Astrocyte (in vitro differentiated cells and primary cell): Measurements from ENCODE around the gene FBLN1. TPM values are rescaled to one million over a fixed set of nuclear protein-coding genes. Genes with fewer than 3 reads are reported as not detected.

ENCODE experiments used
- DNase-seq: peaks from one replicate; pipeline ENCODE4 v3.0.0-alpha.2; 2010; ENCODE audit warnings: low read depth
- FAIRE-seq: peaks from 2 replicates; lab custom pipeline; 2011; peaks lifted over from hg19 to GRCh38; lab: Jason Lieb, UNC
- H2AFZ ChIP-seq: 2 replicates; pipeline ENCODE4 v1.6.0; 2012; ENCODE audit warnings: low read depth, low read length, inconsistent platforms
- H3K27ac ChIP-seq: 2 replicates; pipeline ENCODE4 v1.5.1; 2011; ENCODE audit warnings: low read depth, low read length, inconsistent platforms
- H3K27me3 ChIP-seq: 2 replicates; pipeline ENCODE4 v1.6.0; 2011; ENCODE audit warnings: low read length, inconsistent platforms; ENCODE audit not compliant: insufficient read depth
- H3K36me3 ChIP-seq: 2 replicates; pipeline ENCODE4 v1.5.1; 2011; ENCODE audit warnings: low read length, inconsistent platforms; ENCODE audit not compliant: insufficient read depth
- H3K4me1 ChIP-seq: 2 replicates; pipeline ENCODE4 v1.5.1; 2011; ENCODE audit warnings: low read length, inconsistent platforms; ENCODE audit not compliant: insufficient read depth
- H3K4me2 ChIP-seq: 2 replicates; pipeline ENCODE4 v1.6.0; 2012; ENCODE audit warnings: low read length, inconsistent platforms
- H3K4me3 ChIP-seq: 2 replicates; pipeline ENCODE4 v1.5.1; 2011; ENCODE audit warnings: low read depth, mild to moderate bottlenecking, low read length, inconsistent platforms; ENCODE audit not compliant: insufficient read depth
- H3K79me2 ChIP-seq: 2 replicates; pipeline ENCODE4 v1.6.0; 2012; ENCODE audit warnings: mild to moderate bottlenecking, low read length, inconsistent platforms; ENCODE audit not compliant: insufficient read depth
- H3K9ac ChIP-seq: 2 replicates; pipeline ENCODE4 v1.6.0; 2012; ENCODE audit warnings: mild to moderate bottlenecking, low read length, inconsistent platforms
- H3K9me3 ChIP-seq: 2 replicates; pipeline ENCODE4 v1.5.1; 2012; ENCODE audit warnings: low read depth, mild to moderate bottlenecking, low read length, inconsistent platforms; ENCODE audit not compliant: insufficient read depth
- H4K20me1 ChIP-seq: 2 replicates; pipeline ENCODE4 v1.6.0; 2012; ENCODE audit warnings: low read length, inconsistent platforms; ENCODE audit not compliant: insufficient read depth
- H3K27ac Mint-ChIP-seq: one replicate; pipeline ENCODE4 v1.8.0; 2021; ENCODE audit warnings: mild to moderate bottlenecking, mixed read lengths; ENCODE audit not compliant: unreplicated experiment
- H3K27me3 Mint-ChIP-seq: one replicate; pipeline ENCODE4 v1.8.0; 2021; ENCODE audit warnings: low read depth, mixed read lengths; ENCODE audit not compliant: unreplicated experiment
- H3K36me3 Mint-ChIP-seq: one replicate; pipeline ENCODE4 v1.8.0; 2021; ENCODE audit warnings: low read depth, mixed read lengths; ENCODE audit not compliant: unreplicated experiment
- H3K4me1 Mint-ChIP-seq: one replicate; pipeline ENCODE4 v1.8.0; 2021; ENCODE audit warnings: low read depth, mixed read lengths; ENCODE audit not compliant: unreplicated experiment
- H3K4me3 Mint-ChIP-seq: one replicate; pipeline ENCODE4 v1.8.0; 2021; ENCODE audit warnings: mild to moderate bottlenecking, moderate library complexity, mixed read lengths; ENCODE audit not compliant: unreplicated experiment
- H3K9me3 Mint-ChIP-seq: one replicate; pipeline ENCODE4 v1.8.0; 2021; ENCODE audit warnings: mild to moderate bottlenecking, mixed read lengths; ENCODE audit not compliant: unreplicated experiment
- CTCF ChIP-seq: IDR thresholded peaks from 2 replicates; pipeline ENCODE4 v1.5.1; 2011; ENCODE audit warnings: low read depth, mild to moderate bottlenecking, inconsistent platforms, low read length, moderate library complexity; ENCODE audit not compliant: insufficient read depth
- EZH2 ChIP-seq: IDR thresholded peaks from 2 replicates; pipeline ENCODE4 v1.6.1; 2012; ENCODE audit warnings: mild to moderate bottlenecking, low read length, inconsistent platforms; ENCODE audit not compliant: insufficient read depth
- total RNA-seq: library from RNA; stranded (reverse); gene quantifications from 2 replicates; pipeline ENCODE4 v1.2.1, GENCODE V29; 2021

Gene FBLN1
- total RNA-seq, 1 donor from 2014 or later, result 69.2 TPM

GRCh38 chr22:45552580-45553350, 50.1 kb downstream of the FBLN1 start:
- H3K4me1 Mint-ChIP-seq, result peaks cover 5% of the 10 kb centered on the region
- FAIRE-seq (no peak), DNase-seq (peak; percentile 95)
- peaks cover 41% of the 10 kb centered on the region for H3K4me1 ChIP-seq
- no peaks in the 10 kb centered on the region for H3K27me3 Mint-ChIP-seq
- H3K9ac ChIP-seq, result peak overlapping the region; percentile 62
- H3K27me3 ChIP-seq, result no peaks in the 10 kb centered on the region
- H3K27ac ChIP-seq, result peak overlapping the region; percentile 67
- TF ChIP-seq EZH2, result no peak
- TF ChIP-seq CTCF, result peak; percentile 24
- H3K4me2 ChIP-seq, result peak overlapping the region; percentile 71
- no peak overlapping the region for H2AFZ ChIP-seq
- H3K79me2 ChIP-seq, result no peaks in the 10 kb centered on the region
- no peak overlapping the region for H3K4me3 Mint-ChIP-seq
- H4K20me1 ChIP-seq, result no peaks in the 10 kb centered on the region
- H3K9me3 ChIP-seq, result no peaks in the 10 kb centered on the region
- no peak overlapping the region for H3K4me3 ChIP-seq
- H3K36me3 ChIP-seq, result no peaks in the 10 kb centered on the region
- H3K27ac Mint-ChIP-seq, result no peak overlapping the region
- H3K9me3 Mint-ChIP-seq, result peaks cover 5% of the 10 kb centered on the region
- H3K36me3 Mint-ChIP-seq, result peaks cover 12% of the 10 kb centered on the region

- H3K27ac ChIP-seq, result peak overlapping the region; percentile 67
These were observed 50.8 kb downstream of the FBLN1 start for GRCh38 chr22:45553351-45554039.

More at GRCh38 chr22:45553351-45554039, 50.8 kb downstream of the FBLN1 start:
- no peaks in the 10 kb centered on the region for H3K79me2 ChIP-seq
- DNase-seq (peak; percentile 84), FAIRE-seq (no peak)
- TF ChIP-seq CTCF (peak; percentile 98), EZH2 (no peak)
- Mint-ChIP-seq H3K27me3 (no peaks in the 10 kb centered on the region), H3K4me3 (no peak overlapping the region), H3K9me3 (peaks cover 10% of the 10 kb centered on the region), H3K27ac (no peak overlapping the region), H3K36me3 (peaks cover 19% of the 10 kb centered on the region), H3K4me1 (peaks cover 5% of the 10 kb centered on the region)
- H3K36me3 ChIP-seq, result no peaks in the 10 kb centered on the region
- H2AFZ ChIP-seq, result peak overlapping the region; percentile 27
- H3K4me1 ChIP-seq, result peaks cover 40% of the 10 kb centered on the region
- H4K20me1 ChIP-seq, result no peaks in the 10 kb centered on the region
- H3K9ac ChIP-seq, result peak overlapping the region; percentile 62
- H3K9me3 ChIP-seq, result no peaks in the 10 kb centered on the region
- peak overlapping the region; percentile 71 for H3K4me2 ChIP-seq
- H3K27me3 ChIP-seq, result no peaks in the 10 kb centered on the region
- no peak overlapping the region for H3K4me3 ChIP-seq
